IPS DF 6.9 (cell line): Measurements from ENCODE around the gene YY1.
"Not testable (repeated sequence)": the region's sequence is repeated elsewhere in the genome, so short reads cannot be mapped to it uniquely, and the experiment has no call there.

Experiments used
- DNase-seq: peaks from one replicate; pipeline ENCODE4 v3.0.0-alpha.2; 2013; ENCODE audit warnings: low read depth, low spot score
- H3K27ac ChIP-seq: one replicate; pipeline ENCODE4 v1.5.1; 2013; ENCODE audit warnings: low read length, control low read depth
- H3K27me3 ChIP-seq: 2 replicates; pipeline ENCODE4 v1.6.1; 2013; ENCODE audit warnings: mild to moderate bottlenecking, low read length; ENCODE audit not compliant: control insufficient read depth, insufficient read depth
- H3K36me3 ChIP-seq: 2 replicates; pipeline ENCODE4 v1.6.1; 2013; ENCODE audit warnings: low read length; ENCODE audit not compliant: control insufficient read depth, insufficient read depth
- H3K4me1 ChIP-seq: 2 replicates; pipeline ENCODE4 v1.6.1; 2013; ENCODE audit warnings: low read length; ENCODE audit not compliant: control insufficient read depth, insufficient read depth
- H3K4me3 ChIP-seq: 2 replicates; pipeline ENCODE4 v1.5.1; 2013; ENCODE audit warnings: mild to moderate bottlenecking, low read length
- H3K9me3 ChIP-seq: 2 replicates; pipeline ENCODE4 v1.6.1; 2013; ENCODE audit warnings: low read length, inconsistent platforms; ENCODE audit not compliant: control insufficient read depth, insufficient read depth
- WGBS: extraction: QIAGEN DNeasy Blood & Tissue Kit; methylation state at CpG from one replicate; pipeline ENCODE4 v1.1.7; 2013; ENCODE audit warnings: mixed read lengths, missing lambda C conversion rate; ENCODE audit not compliant: insufficient read length, insufficient coverage; 5-methylcytosine and 5-hydroxymethylcytosine counted together

YY1 gene

GRCh38 chr14:100230361-100230760 lies 8.6 kb upstream of the YY1 start:
- no peak overlapping the region for H3K27ac ChIP-seq
- DNase-seq = no peak
- no peak overlapping the region for H3K4me3 ChIP-seq
- WGBS = no CpG with 5 or more reads among the region's 5 CpGs
- H3K27me3 ChIP-seq = no peaks in the 10 kb centered on the region
- H3K4me1 ChIP-seq = no peaks in the 10 kb centered on the region
- no peaks in the 10 kb centered on the region for H3K36me3 ChIP-seq
- H3K9me3 ChIP-seq = no peaks in the 10 kb centered on the region

DNA sequence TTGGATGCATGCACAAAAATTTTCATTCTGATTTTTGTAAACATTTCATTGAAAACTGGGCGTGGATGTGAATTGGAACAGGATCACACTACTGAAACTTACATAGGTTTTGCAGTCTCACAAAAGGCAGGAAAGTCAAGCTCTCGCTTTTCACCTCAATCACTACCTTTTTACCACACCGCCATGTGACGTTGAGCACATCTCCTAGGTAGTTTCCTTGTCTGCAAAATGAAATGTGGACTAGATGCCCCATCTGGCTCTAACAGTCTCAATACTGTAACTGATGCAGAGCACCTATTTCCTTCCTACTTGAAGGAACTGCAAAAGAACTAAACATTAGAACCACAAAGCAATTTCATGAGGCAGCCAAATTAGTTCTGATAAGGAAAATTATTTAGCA lies 4.4 kb upstream of the YY1 start:
- H3K27ac ChIP-seq = no peak overlapping the region

GRCh38 chr14:100236271-100236818 lies 2.6 kb upstream of the YY1 start:
- H3K36me3 ChIP-seq, H3K27ac ChIP-seq, H3K27me3 ChIP-seq, H3K4me1 ChIP-seq, DNase-seq, H3K9me3 ChIP-seq, H3K4me3 ChIP-seq: not testable (repeated sequence)
- no CpG with 5 or more reads among the region's 12 CpGs for WGBS

More for the DNA sequence above, 4.4 kb upstream of the YY1 start:
- Histone ChIP-seq H3K4me3 (no peak overlapping the region), H3K4me1 (no peaks in the 10 kb centered on the region), H3K36me3 (no peaks in the 10 kb centered on the region), H3K27me3 (no peaks in the 10 kb centered on the region), H3K9me3 (no peaks in the 10 kb centered on the region)
- WGBS = no CpG with 5 or more reads among the region's 4 CpGs
- no peak for DNase-seq

- Histone ChIP-seq H3K27ac (no peak overlapping the region), H3K4me1 (no peaks in the 10 kb centered on the region), H3K4me3 (no peak overlapping the region; the same call in 1 of the 2 replicates), H3K27me3 (no peaks in the 10 kb centered on the region), H3K9me3 (no peaks in the 10 kb centered on the region), H3K36me3 (no peaks in the 10 kb centered on the region)
- no peak for DNase-seq
These were observed 2.1 kb upstream of the YY1 start for GRCh38 chr14:100236881-100237280.

DNA sequence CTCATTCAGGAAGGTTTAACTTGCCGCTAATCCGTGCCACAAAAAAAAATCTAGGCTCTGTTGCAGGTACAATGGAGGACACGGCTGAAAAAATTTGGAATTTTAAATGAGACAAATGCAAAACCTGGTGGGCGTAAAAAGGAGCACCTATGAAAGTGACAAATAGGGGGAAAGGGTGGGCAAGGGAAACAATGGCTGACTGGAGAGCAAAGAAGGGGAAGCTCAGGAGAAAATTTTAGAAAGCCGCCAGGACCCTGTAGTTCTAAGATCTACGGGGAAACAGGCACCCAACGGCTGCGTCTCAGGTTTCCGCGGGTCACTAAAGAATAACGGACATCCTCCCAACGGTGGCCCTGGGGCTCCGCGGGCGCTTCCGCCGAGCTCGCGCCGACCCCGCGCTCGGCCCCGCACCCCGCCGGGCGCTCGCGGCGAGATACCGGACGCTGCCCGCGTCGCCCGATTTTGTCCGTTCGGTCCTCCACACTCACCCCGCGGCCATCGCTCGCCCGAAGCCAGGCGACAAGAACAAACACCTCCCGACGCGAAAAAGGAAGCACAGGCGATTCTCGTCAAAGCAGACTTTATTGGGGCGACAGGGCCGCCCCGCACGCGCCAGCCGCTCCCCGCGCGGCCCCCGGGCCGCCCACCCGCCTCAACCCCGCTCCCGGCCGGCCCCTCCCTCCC lies 1.1 kb upstream of the YY1 start:
- no peaks in the 10 kb centered on the region for H3K36me3 ChIP-seq
- no peak overlapping the region for H3K27ac ChIP-seq
- H3K9me3 ChIP-seq = no peaks in the 10 kb centered on the region
- H3K4me3 ChIP-seq = peak overlapping the region; percentile 99
- H3K4me1 ChIP-seq = no peaks in the 10 kb centered on the region
- H3K27me3 ChIP-seq = no peaks in the 10 kb centered on the region
- WGBS = no CpG with 5 or more reads among the region's 64 CpGs
- no peak for DNase-seq

DNA sequence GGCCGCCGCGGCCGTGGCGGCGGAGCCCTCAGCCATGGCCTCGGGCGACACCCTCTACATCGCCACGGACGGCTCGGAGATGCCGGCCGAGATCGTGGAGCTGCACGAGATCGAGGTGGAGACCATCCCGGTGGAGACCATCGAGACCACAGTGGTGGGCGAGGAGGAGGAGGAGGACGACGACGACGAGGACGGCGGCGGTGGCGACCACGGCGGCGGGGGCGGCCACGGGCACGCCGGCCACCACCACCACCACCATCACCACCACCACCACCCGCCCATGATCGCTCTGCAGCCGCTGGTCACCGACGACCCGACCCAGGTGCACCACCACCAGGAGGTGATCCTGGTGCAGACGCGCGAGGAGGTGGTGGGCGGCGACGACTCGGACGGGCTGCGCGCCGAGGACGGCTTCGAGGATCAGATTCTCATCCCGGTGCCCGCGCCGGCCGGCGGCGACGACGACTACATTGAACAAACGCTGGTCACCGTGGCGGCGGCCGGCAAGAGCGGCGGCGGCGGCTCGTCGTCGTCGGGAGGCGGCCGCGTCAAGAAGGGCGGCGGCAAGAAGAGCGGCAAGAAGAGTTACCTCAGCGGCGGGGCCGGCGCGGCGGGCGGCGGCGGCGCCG lies 381 bp downstream of the YY1 start:
- no peak overlapping the region for H3K27ac ChIP-seq
- H3K27me3 ChIP-seq = no peaks in the 10 kb centered on the region
- no peaks in the 10 kb centered on the region for H3K9me3 ChIP-seq
- no peaks in the 10 kb centered on the region for H3K4me1 ChIP-seq
- DNase-seq = no peak
- no CpG with 5 or more reads among the region's 93 CpGs for WGBS
- H3K36me3 ChIP-seq = no peaks in the 10 kb centered on the region
- H3K4me3 ChIP-seq = peak overlapping the region; percentile 96

DNA sequence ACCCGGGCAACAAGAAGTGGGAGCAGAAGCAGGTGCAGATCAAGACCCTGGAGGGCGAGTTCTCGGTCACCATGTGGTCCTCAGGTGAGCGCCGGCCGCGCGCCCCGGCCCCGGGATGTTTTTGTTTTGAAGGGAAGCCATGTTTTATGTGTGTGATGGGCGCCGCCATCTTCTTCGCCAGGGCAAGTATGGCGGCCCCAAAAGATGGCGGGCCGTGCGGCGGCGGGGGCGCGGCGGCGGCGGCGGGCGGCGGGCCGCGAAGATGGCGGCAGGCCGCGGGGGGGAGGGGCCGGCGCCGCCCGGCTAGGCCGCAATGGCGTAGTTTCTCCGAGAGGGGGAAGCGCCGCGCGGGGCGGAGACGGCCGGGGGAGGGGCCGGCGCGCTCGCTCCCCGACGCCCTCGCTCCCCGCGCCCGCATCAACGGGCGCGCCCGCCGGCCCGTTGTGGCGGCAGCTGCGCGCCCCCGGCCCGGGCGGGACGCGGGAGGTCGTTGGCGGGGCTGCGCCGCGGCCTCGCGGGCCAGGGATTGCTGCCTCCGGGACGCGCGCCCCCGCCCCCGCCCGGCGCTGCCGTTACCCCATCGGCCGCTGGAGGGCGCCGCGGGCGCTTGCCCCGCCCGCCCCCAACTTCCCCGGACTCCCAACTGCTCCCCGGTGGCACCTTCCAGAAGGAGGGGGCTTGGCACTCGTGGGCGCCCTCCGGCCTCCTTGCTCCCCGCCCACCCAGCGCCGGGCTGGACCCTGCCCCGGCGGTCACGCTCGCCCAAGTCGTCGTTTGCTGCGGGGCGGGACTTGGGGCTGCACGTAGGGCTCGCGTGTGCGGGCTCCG lies 1.1 kb downstream of the YY1 start:
- peak overlapping the region; percentile 96 for H3K4me3 ChIP-seq
- H3K4me1 ChIP-seq = no peaks in the 10 kb centered on the region
- H3K27me3 ChIP-seq = no peaks in the 10 kb centered on the region
- no peaks in the 10 kb centered on the region for H3K9me3 ChIP-seq
- WGBS = no CpG with 5 or more reads among the region's 115 CpGs
- no peaks in the 10 kb centered on the region for H3K36me3 ChIP-seq
- DNase-seq = no peak
- H3K27ac ChIP-seq = no peak overlapping the region

- Histone ChIP-seq H3K9me3 (no peaks in the 10 kb centered on the region), H3K4me1 (no peaks in the 10 kb centered on the region), H3K27ac (no peak overlapping the region), H3K27me3 (no peaks in the 10 kb centered on the region), H3K36me3 (no peaks in the 10 kb centered on the region), H3K4me3 (peak overlapping the region; percentile 96)
- no peak for DNase-seq
- WGBS = no CpG with 5 or more reads among the region's 13 CpGs
These were observed 1.7 kb downstream of the YY1 start for GRCh38 chr14:100240668-100241032.

DNA sequence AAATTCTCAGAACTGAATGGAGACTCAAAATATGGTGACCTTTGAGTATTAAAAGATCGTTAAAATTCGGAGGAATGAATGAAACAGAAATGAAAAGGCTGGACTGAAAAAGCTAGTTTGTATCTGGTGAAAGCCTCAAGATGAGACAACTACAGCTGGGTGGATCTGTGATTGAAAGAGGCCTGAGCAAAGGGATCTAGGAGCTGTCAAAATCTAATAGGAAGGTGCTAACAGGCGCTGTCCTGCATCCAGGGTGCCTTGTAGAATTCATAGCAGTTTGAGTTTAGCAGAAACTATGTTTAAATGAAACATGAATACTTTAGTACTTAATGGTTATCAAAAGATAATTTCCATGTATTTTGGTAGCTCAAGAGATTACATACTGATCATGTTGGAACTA lies 2.3 kb downstream of the YY1 start:
- WGBS = no CpG with 5 or more reads among the region's 3 CpGs
- H3K27ac ChIP-seq = no peak overlapping the region
- 0 out of 2 replicates have a peak, but pooled peaks cover 2% of the 10 kb centered on the region for H3K4me1 ChIP-seq
- H3K36me3 ChIP-seq = no peaks in the 10 kb centered on the region
- DNase-seq = no peak
- H3K9me3 ChIP-seq = no peaks in the 10 kb centered on the region
- no peaks in the 10 kb centered on the region for H3K27me3 ChIP-seq
- no peak overlapping the region; the same call in 1 of the 2 replicates for H3K4me3 ChIP-seq

DNA sequence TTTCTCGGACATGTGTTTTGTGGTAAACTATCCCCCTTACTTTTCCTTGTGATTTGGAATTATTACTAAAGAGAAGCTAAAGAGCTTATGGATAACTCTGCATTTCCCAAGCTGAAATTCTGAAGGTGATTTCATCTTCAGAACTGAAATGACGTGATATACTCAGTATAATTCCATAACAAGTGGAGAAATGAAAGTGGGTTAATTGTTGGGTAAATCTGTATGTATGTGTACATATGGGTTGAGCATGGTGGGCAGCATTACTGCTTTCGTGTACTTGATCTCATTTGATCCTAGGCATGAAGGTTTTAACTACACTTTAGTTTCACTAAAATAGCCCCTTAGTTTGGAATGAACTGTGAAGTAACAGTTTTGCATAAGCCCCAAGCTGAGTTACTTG lies 4.1 kb downstream of the YY1 start:
- Histone ChIP-seq H3K36me3 (no peaks in the 10 kb centered on the region), H3K4me1 (0 out of 2 replicates have a peak, but pooled peaks cover 4% of the 10 kb centered on the region), H3K4me3 (no peak overlapping the region), H3K27ac (no peak overlapping the region), H3K9me3 (no peaks in the 10 kb centered on the region), H3K27me3 (no peaks in the 10 kb centered on the region)
- no CpG with 5 or more reads among the region's 3 CpGs for WGBS
- DNase-seq = no peak
